ENCODE results near the gene MRPS30. TPM values are rescaled to one million over a fixed set of nuclear protein-coding genes. Genes with fewer than 3 reads are reported as not detected.

Gene MRPS30
- total RNA-seq, 1 donor from 2014 or later, result 41.4 TPM

- no peaks in the 10 kb centered on the region for H3K27me3 Mint-ChIP-seq
- H3K9me3 Mint-ChIP-seq, result peaks cover 32% of the 10 kb centered on the region
- H3K4me1 Mint-ChIP-seq, result no peaks in the 10 kb centered on the region
- TF ChIP-seq CTCF (IDR thresholded peaks at IDR 0.05), result no peak
- intact Hi-C loops (cut with micrococcal nuclease), result no loop called here
- CTCF ChIA-PET, result no interaction called here
- DNase-seq (no peak), ATAC-seq (ENCODE audit: low read depth) (no peak)
- no peak overlapping the region for H3K4me3 Mint-ChIP-seq
- no peak overlapping the region for H3K27ac Mint-ChIP-seq
- peaks cover 2% of the 10 kb centered on the region for H3K36me3 Mint-ChIP-seq (ENCODE audit: low read depth)
- POLR2A ChIA-PET, result no interaction called here
These were observed 14.4 kb upstream of the MRPS30 start for GRCh38 chr5:44794371-44794770.

GRCh38 chr5:44795496-44795895, 13.3 kb upstream of the MRPS30 start:
- ChIA-PET POLR2A (no interaction called here), CTCF (no interaction called here)
- no peak for TF ChIP-seq CTCF (IDR thresholded peaks at IDR 0.05)
- H3K36me3 Mint-ChIP-seq (ENCODE audit: low read depth), result peaks cover 2% of the 10 kb centered on the region
- H3K9me3 Mint-ChIP-seq, result peaks cover 32% of the 10 kb centered on the region
- no peak for ATAC-seq (ENCODE audit: low read depth)
- no peak overlapping the region for H3K4me3 Mint-ChIP-seq
- no peak overlapping the region for H3K27ac Mint-ChIP-seq
- no peaks in the 10 kb centered on the region for H3K4me1 Mint-ChIP-seq
- H3K27me3 Mint-ChIP-seq, result no peaks in the 10 kb centered on the region
- DNase-seq, result no peak
- intact Hi-C loops (cut with micrococcal nuclease), result no loop called here

GRCh38 chr5:44797841-44798240, 10.9 kb upstream of the MRPS30 start:
- H3K27me3 Mint-ChIP-seq, result no peaks in the 10 kb centered on the region
- intact Hi-C loops (cut with micrococcal nuclease), result no loop called here
- H3K9me3 Mint-ChIP-seq, result peaks cover 21% of the 10 kb centered on the region
- no peak for TF ChIP-seq CTCF (IDR thresholded peaks at IDR 0.05)
- peaks cover 2% of the 10 kb centered on the region for H3K36me3 Mint-ChIP-seq (ENCODE audit: low read depth)
- no peak for DNase-seq
- CTCF ChIA-PET, result no interaction called here
- POLR2A ChIA-PET, result no interaction called here
- no peak for ATAC-seq (ENCODE audit: low read depth)
- H3K27ac Mint-ChIP-seq, result no peak overlapping the region
- no peaks in the 10 kb centered on the region for H3K4me1 Mint-ChIP-seq
- H3K4me3 Mint-ChIP-seq, result no peak overlapping the region

- ATAC-seq (ENCODE audit: low read depth) (no peak), DNase-seq (no peak)
- CTCF ChIA-PET, result no interaction called here
- no peak overlapping the region for H3K4me3 Mint-ChIP-seq
- peaks cover 4% of the 10 kb centered on the region for H3K27me3 Mint-ChIP-seq
- peaks cover under 1% of the 10 kb centered on the region for H3K9me3 Mint-ChIP-seq
- no peaks in the 10 kb centered on the region for H3K4me1 Mint-ChIP-seq
- POLR2A ChIA-PET, result no interaction called here
- intact Hi-C loops (cut with micrococcal nuclease), result no loop called here
- no peak for TF ChIP-seq CTCF (IDR thresholded peaks at IDR 0.05)
- no peaks in the 10 kb centered on the region for H3K36me3 Mint-ChIP-seq (ENCODE audit: low read depth)
- H3K27ac Mint-ChIP-seq, result no peak overlapping the region
These were observed 6.8 kb upstream of the MRPS30 start for GRCh38 chr5:44801992-44802391.

GRCh38 chr5:44806608-44807007, 2.1 kb upstream of the MRPS30 start:
- no peak for ATAC-seq (ENCODE audit: low read depth)
- peaks cover 19% of the 10 kb centered on the region for H3K36me3 Mint-ChIP-seq (ENCODE audit: low read depth)
- POLR2A ChIA-PET, result no interaction called here
- peaks cover 28% of the 10 kb centered on the region for H3K4me1 Mint-ChIP-seq
- no peak for DNase-seq
- H3K4me3 Mint-ChIP-seq, result no peak overlapping the region
- peaks cover 4% of the 10 kb centered on the region for H3K27me3 Mint-ChIP-seq
- intact Hi-C loops (cut with micrococcal nuclease), result no loop called here
- CTCF ChIA-PET, result no interaction called here
- no peak overlapping the region for H3K27ac Mint-ChIP-seq
- H3K9me3 Mint-ChIP-seq, result no peaks in the 10 kb centered on the region
- no peak for TF ChIP-seq CTCF (IDR thresholded peaks at IDR 0.05)

All from activated B cell treated with CpG ODN at 0.5 μM for 24 hours (primary cell).